Vagina (tissue), 2 donors: ENCODE data around the gene FUNDC2. TPM values are rescaled to one million over a fixed set of nuclear protein-coding genes. Genes with fewer than 3 reads are reported as not detected.

ENCODE experiments used
- DNase-seq, 2 donors: peaks; one replicate each; pipeline ENCODE4 v3.0.0-alpha.2; 2017; ENCODE audit errors: extremely low spot score in 2 of 2
- H3K27ac ChIP-seq: fragments of 200-600 bp; sonication (generic); one replicate; pipeline ENCODE4 v1.5.1; 2019
- H3K27me3 ChIP-seq: fragments of 200-600 bp; sonication (generic); one replicate; pipeline ENCODE4 v1.5.1; 2019
- H3K36me3 ChIP-seq, 2 donors: fragments of 200-600 bp; sonication (generic); one replicate each; pipeline ENCODE4 v1.5.1; 2017 to 2019
- H3K4me1 ChIP-seq: fragments of 200-600 bp; sonication (generic); one replicate; pipeline ENCODE4 v1.5.1; 2019
- H3K4me3 ChIP-seq, 2 donors: fragments of 200-600 bp; sonication (generic); 1 replicate in 1 of 2; 2 replicates in 1 of 2; pipeline ENCODE4 v1.5.1; 2016 to 2019
- H3K9me3 ChIP-seq: fragments of 200-600 bp; sonication (generic); one replicate; pipeline ENCODE4 v1.5.1; 2019
- CTCF ChIP-seq, 3 experiments: fragments of 450-650 bp in 2 of 3; fragments of 200-600 bp in 1 of 3; sonication (generic) in 1 of 3; IDR thresholded peaks; one replicate each; pipeline ENCODE4 v1.5.1; 2017 to 2019; ENCODE audit warnings: antibody characterized with exemption in 3 of 3, mild to moderate bottlenecking in 2 of 3, moderate library complexity in 2 of 3
- POLR2A ChIP-seq, 2 donors: fragments of 450-650 bp; IDR thresholded peaks; one replicate each; pipeline ENCODE4 v1.6.1; 2017; ENCODE audit warnings: antibody characterized with exemption in 2 of 2, mild to moderate bottlenecking in 2 of 2, moderate library complexity in 2 of 2
- POLR2AphosphoS5 ChIP-seq, 2 donors: sonication (generic); formaldehyde crosslinking; IDR thresholded peaks; one replicate each; pipeline ENCODE4 v1.9.0; 2017; ENCODE audit warnings: antibody characterized with exemption in 2 of 2, mild to moderate bottlenecking in 2 of 2, low read depth in 1 of 2; ENCODE audit not compliant: insufficient read depth in 1 of 2
- intact Hi-C: fragments of 100-400 bp; cut with DNase I; formaldehyde crosslinking; loops from one replicate; pipeline ENCODE4 v1.15.1; 2023
- total RNA-seq: library from RNA; depleted of rRNA; stranded (reverse); fragments of >200 nt; gene quantifications from one replicate; pipeline ENCODE4 v1.2.3, GENCODE V29; 2016

FUNDC2 gene
- total RNA-seq, 1 donor from 2014 or later = 53.5 TPM

GRCh38 chrX:155053656-155054055 lies 27.0 kb downstream of the FUNDC2 start:
- intact Hi-C loops = loop anchor here (10.0 kb wide), 1 partner anchor 69 kb away; no protein-coding TSS in a partner anchor

GRCh38 chrX:155054255-155054654 lies 27.6 kb downstream of the FUNDC2 start:
- Histone ChIP-seq H3K27ac (no peak overlapping the region), H3K36me3 (no peaks in the 10 kb centered on the region), H3K9me3 (no peaks in the 10 kb centered on the region), H3K4me1 (no peaks in the 10 kb centered on the region), H3K4me3 (no peak overlapping the region), H3K27me3 (no peaks in the 10 kb centered on the region)
- TF ChIP-seq POLR2A (IDR thresholded peaks at IDR 0.05) (no peak), POLR2AphosphoS5 (IDR thresholded peaks at IDR 0.05; ENCODE audit: insufficient read depth in 1 of 2, low read depth in 1 of 2) (no peak), CTCF (IDR thresholded peaks at IDR 0.05) (no peak)
- intact Hi-C loops = loop anchor here (10.0 kb wide), 1 partner anchor 69 kb away; no protein-coding TSS in a partner anchor
- DNase-seq = no peak

More at GRCh38 chrX:155053656-155054055, 27.0 kb downstream of the FUNDC2 start:
- no peak for DNase-seq
- TF ChIP-seq POLR2AphosphoS5 (IDR thresholded peaks at IDR 0.05; ENCODE audit: insufficient read depth in 1 of 2, low read depth in 1 of 2) (no peak), CTCF (IDR thresholded peaks at IDR 0.05) (no peak), POLR2A (IDR thresholded peaks at IDR 0.05) (no peak)
- H3K27ac ChIP-seq = no peak overlapping the region
- H3K4me3 ChIP-seq = no peak overlapping the region
- H3K9me3 ChIP-seq = no peaks in the 10 kb centered on the region
- no peaks in the 10 kb centered on the region for H3K4me1 ChIP-seq
- H3K27me3 ChIP-seq = no peaks in the 10 kb centered on the region
- no peaks in the 10 kb centered on the region for H3K36me3 ChIP-seq

- no peak for TF ChIP-seq POLR2AphosphoS5 (IDR thresholded peaks at IDR 0.05; ENCODE audit: insufficient read depth in 1 of 2, low read depth in 1 of 2)
- no peak for TF ChIP-seq POLR2A (IDR thresholded peaks at IDR 0.05)
- no peak for TF ChIP-seq CTCF (IDR thresholded peaks at IDR 0.05)
These were observed 28.9 kb downstream of the FUNDC2 start for GRCh38 chrX:155055494-155055893.

GRCh38 chrX:155056471-155056870 lies 29.8 kb downstream of the FUNDC2 start:
- Histone ChIP-seq H3K4me1 (no peaks in the 10 kb centered on the region), H3K36me3 (no peaks in the 10 kb centered on the region), H3K9me3 (no peaks in the 10 kb centered on the region), H3K4me3 (no peak overlapping the region), H3K27ac (no peak overlapping the region), H3K27me3 (no peaks in the 10 kb centered on the region)
- TF ChIP-seq POLR2A (IDR thresholded peaks at IDR 0.05) = no peak
- no peak for TF ChIP-seq POLR2AphosphoS5 (IDR thresholded peaks at IDR 0.05; ENCODE audit: insufficient read depth in 1 of 2, low read depth in 1 of 2)
- no peak for TF ChIP-seq CTCF (IDR thresholded peaks at IDR 0.05)
- no peak for DNase-seq
- intact Hi-C loops = loop anchor here (10.0 kb wide), 1 partner anchor 72 kb away; no protein-coding TSS in a partner anchor

More at GRCh38 chrX:155055494-155055893, 28.9 kb downstream of the FUNDC2 start:
- no peaks in the 10 kb centered on the region for H3K36me3 ChIP-seq
- H3K4me1 ChIP-seq = no peaks in the 10 kb centered on the region
- no peak for DNase-seq
- intact Hi-C loops = loop anchor here (10.0 kb wide), 1 partner anchor 71 kb away; no protein-coding TSS in a partner anchor
- H3K27ac ChIP-seq = no peak overlapping the region
- H3K4me3 ChIP-seq = no peak overlapping the region
- no peaks in the 10 kb centered on the region for H3K27me3 ChIP-seq
- no peaks in the 10 kb centered on the region for H3K9me3 ChIP-seq
